Kidney (tissue), 14 donors: ENCODE results near the gene FTCDNL1. TPM values are rescaled to one million over a fixed set of nuclear protein-coding genes. Genes with fewer than 3 reads are reported as not detected.

Source experiments
- DNase-seq, 5 donors: peaks; one replicate each; pipeline ENCODE4 v3.0.0-alpha.2; 2013 to 2020
- FAIRE-seq: peaks from 2 replicates; lab custom pipeline; 2012; peaks lifted over from hg19 to GRCh38; lab: Jason Lieb, UNC
- H3K27ac ChIP-seq, 2 donors: one replicate each; pipeline ENCODE4 v1.7.0; 2013; ENCODE audit warnings: low read depth in 2 of 2, low read length in 2 of 2, inconsistent platforms in 1 of 2
- H3K27me3 ChIP-seq: one replicate; pipeline ENCODE4 v1.7.1; 2013; ENCODE audit warnings: low read length, inconsistent platforms; ENCODE audit not compliant: control insufficient read depth, insufficient read depth
- H3K36me3 ChIP-seq, 3 donors: one replicate each; pipeline versions ENCODE4 v1.7.0 to v1.7.1; 2013; ENCODE audit warnings: low read length in 3 of 3, control low read depth in 1 of 3, inconsistent platforms in 1 of 3; ENCODE audit not compliant: insufficient read depth in 3 of 3, control insufficient read depth in 2 of 3
- H3K4me1 ChIP-seq, 3 donors: one replicate each; pipeline versions ENCODE4 v1.7.0 to v1.7.1; 2013; ENCODE audit warnings: low read length in 3 of 3, inconsistent platforms in 1 of 3, low read depth in 1 of 3; ENCODE audit not compliant: control insufficient read depth in 2 of 3, insufficient read depth in 2 of 3
- H3K4me3 ChIP-seq, 3 donors: one replicate each; pipeline versions ENCODE4 v1.7.0 to v1.8.1; 2013; ENCODE audit warnings: low read length in 3 of 3, control low read depth in 1 of 3, inconsistent platforms in 1 of 3
- H3K9ac ChIP-seq, 3 donors: one replicate each; pipeline versions ENCODE4 v1.7.0 to v1.7.1; 2013; ENCODE audit warnings: low read length in 3 of 3, control low read depth in 1 of 3, inconsistent platforms in 1 of 3
- H3K9me3 ChIP-seq, 3 donors: one replicate each; pipeline versions ENCODE4 v1.7.0 to v1.7.1; 2013; ENCODE audit warnings: low read length in 3 of 3, control low read depth in 1 of 3, inconsistent platforms in 1 of 3; ENCODE audit not compliant: control insufficient read depth in 2 of 3, insufficient read depth in 1 of 3
- CTCF ChIP-seq: IDR thresholded peaks from 3 replicates; pipeline ENCODE4 v1.5.1; 2012; ENCODE audit warnings: mild to moderate bottlenecking, moderate library complexity, borderline replicate concordance; ENCODE audit not compliant: insufficient read depth; ENCODE audit errors: extremely low read depth
- intact Hi-C: fragments of 100-400 bp; cut with DNase I; formaldehyde crosslinking; loops from one replicate; pipeline ENCODE4 v1.11.1; 2022
- polyA plus RNA-seq: library from polyadenylated mRNA; stranded (reverse); fragments of 350-450 nt; fragmentation: Illumina TruSeq; extraction: RNeasy Lipid Tissue Mini Kit (QIAGEN cat#74804); gene quantifications from one replicate; pipeline ENCODE4 v1.2.3, GENCODE V29; 2014; ENCODE audit warnings: low read depth, low replicate concordance; ENCODE audit not compliant: insufficient read depth
- total RNA-seq: library from RNA; stranded (reverse); fragmentation: NEBNext Ultra II Directional; extraction: Animal tissue kit (Norgen Biotek cat#: 25700); gene quantifications from one replicate; pipeline ENCODE4 v1.2.1, GENCODE V29; 2021
- donor health status: control.
- donor health status: control.
- donor health status: control.
- donor health status: control.
- donor health status: control.
- donor health status: DM: yes; HTN: yes; CAD: no.
- donor health status: Normal renal cell carcinoma (clear cell type).

The FTCDNL1 gene
- total and polyA plus RNA-seq, 2 donors from 2014 or later: 3.4 to 4.1 TPM

- Histone ChIP-seq H3K4me3 (no peak overlapping the region), H3K36me3 (no peaks in the 10 kb centered on the region), H3K27ac (no peak overlapping the region), H3K9ac (no peak overlapping the region), H3K4me1 (no peaks in the 10 kb centered on the region), H3K9me3 (no peaks in the 10 kb centered on the region), H3K27me3 (no peaks in the 10 kb centered on the region)
- FAIRE-seq (no peak), DNase-seq (no peak)
- intact Hi-C loops: no loop called here
- no peak for TF ChIP-seq CTCF
Measured at GRCh38 chr2:199810422-199811171, 40.4 kb downstream of the FTCDNL1 start.

- peak; percentile 15 for FAIRE-seq
Measured at GRCh38 chr2:199807966-199808365, 43.0 kb downstream of the FTCDNL1 start.

GRCh38 chr2:199806179-199806578 lies 44.8 kb downstream of the FTCDNL1 start:
- Histone ChIP-seq H3K9me3 (no peaks in the 10 kb centered on the region), H3K4me3 (no peak overlapping the region), H3K27me3 (no peaks in the 10 kb centered on the region), H3K36me3 (no peaks in the 10 kb centered on the region), H3K27ac (no peak overlapping the region), H3K9ac (no peak overlapping the region), H3K4me1 (no peaks in the 10 kb centered on the region)
- intact Hi-C loops: no loop called here
- peak in 2 of 5 donors; percentile 38 to 41 for DNase-seq
- FAIRE-seq: no peak
- TF ChIP-seq CTCF: no peak

More at GRCh38 chr2:199807966-199808365, 43.0 kb downstream of the FTCDNL1 start:
- H3K27ac ChIP-seq: no peak overlapping the region
- TF ChIP-seq CTCF: no peak
- no peaks in the 10 kb centered on the region for H3K4me1 ChIP-seq
- H3K27me3 ChIP-seq: no peaks in the 10 kb centered on the region
- no peaks in the 10 kb centered on the region for H3K9me3 ChIP-seq
- intact Hi-C loops: no loop called here
- no peaks in the 10 kb centered on the region for H3K36me3 ChIP-seq
- H3K4me3 ChIP-seq: no peak overlapping the region
- H3K9ac ChIP-seq: no peak overlapping the region
- no peak for DNase-seq
